GM18861 (cell line): ENCODE data around the gene UCP3.

Experiments
- ATAC-seq: cut with Tn5 transposase; IDR thresholded peaks from one replicate; pipeline ENCODE4 v1.9.1; 2021; ENCODE audit not compliant: unreplicated experiment

The UCP3 gene

DNA sequence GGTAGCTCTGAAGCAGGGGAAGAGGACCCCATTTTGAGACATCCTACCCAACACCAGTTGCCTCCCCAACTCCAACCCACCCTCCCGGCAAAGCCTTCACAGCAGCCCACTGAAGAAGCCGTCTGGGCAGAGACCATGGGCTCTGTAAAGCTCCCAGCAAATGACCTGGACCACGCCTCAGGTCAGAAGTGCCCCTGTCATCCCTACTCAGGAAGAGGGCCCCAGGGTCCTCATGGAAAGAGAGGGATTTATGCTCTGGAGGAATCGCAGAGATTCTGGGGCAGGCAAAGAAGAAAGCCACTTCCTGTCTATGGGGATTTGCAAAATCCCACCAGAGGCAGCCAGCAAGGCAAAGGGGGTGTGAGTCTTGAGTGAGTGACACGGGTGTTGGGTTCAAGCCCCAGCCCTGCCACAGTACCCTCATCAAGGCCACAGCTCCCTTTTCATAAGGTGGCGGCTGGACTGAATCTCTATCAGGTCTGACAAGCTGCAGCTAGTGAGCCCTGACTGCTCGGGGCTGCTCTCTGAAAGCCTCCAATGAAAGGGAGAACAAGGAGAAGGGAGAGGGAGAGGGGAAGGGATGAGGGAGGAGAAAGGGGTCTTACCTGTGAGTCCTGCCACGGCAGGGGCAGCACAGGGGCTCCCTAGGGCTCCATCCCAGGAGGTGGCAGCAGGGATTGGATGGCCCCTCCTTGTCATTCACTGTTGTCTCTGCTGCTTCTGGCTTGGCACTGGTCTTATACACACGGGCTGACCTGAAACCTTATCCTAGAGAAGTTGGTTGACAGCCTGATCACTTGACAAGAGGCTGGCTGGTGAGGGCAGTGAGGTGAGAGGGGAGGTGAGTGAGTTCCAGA lies at the start of gene UCP3:
TSS of gene UCP3 (minus strand) at position 713 of the 857 bp plus-strand sequence. CDS start 2,043 bp downstream, outside the sequence.
- ATAC-seq: no peak

DNA sequence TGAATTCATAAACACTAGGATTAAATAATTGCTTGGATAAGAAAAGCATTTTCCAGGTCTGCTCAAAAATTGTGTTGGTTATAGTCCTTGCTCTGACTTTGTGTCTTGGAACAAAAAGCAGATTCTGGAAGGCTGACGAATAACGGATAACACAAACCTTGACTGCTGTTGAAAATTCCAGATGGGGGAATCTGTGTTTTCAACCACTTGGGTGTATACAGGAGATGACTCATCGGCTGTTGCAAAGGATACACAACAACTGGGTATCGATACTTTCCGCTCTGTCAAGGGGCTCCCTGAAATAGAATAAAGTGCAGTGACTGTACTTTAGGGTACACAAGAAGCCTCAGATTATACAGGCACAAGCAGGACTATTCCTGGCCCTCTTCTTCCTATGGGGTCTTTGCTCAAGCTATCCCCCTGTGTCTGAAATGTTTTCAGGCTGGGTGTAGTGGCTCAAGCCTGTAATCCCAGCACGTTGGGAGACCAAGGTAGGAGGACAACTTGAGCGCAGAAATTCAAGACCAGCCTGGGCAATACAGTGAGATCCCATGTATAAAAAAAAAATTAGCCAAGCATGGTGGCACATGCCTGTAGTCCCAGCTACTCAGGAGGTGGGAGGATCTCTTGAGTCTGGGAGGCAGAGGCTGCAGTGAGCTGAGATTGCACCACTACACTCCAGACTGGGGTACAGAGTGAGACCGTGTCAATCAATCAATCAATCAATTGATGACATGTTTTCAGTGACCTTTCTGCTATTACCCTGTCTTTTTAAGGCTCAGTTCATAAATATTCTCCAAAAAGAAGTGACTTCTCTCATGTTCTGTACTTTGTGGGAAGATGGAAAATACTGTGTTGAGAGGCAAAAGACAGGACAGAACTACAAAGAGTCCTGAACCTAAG lies 48.6 kb upstream of the UCP3 start:
- ATAC-seq: no peak

GRCh38 chr11:74055938-74056337 lies 47.1 kb upstream of the UCP3 start:
- ATAC-seq: no peak

DNA sequence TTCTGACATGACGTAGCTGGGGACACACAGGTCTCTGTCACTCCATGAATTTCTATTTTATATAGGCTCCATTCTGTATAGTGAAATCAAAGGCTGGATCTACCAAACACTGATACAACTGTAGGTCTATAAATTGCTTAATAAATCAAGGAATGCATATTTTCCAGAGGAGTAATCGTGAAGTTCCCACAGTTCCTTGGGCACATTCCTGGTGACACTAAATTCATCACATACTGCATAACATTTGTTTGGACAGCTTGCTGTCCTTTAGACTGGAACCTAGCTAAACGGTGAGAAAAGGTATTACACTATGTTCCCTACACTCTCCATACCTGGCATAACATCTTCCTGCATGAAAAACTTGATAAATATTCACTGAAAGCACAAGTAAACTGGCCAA lies 41.6 kb upstream of the UCP3 start:
- no peak for ATAC-seq

GRCh38 chr11:74048993-74049392 lies 40.1 kb upstream of the UCP3 start:
- ATAC-seq: no peak

DNA sequence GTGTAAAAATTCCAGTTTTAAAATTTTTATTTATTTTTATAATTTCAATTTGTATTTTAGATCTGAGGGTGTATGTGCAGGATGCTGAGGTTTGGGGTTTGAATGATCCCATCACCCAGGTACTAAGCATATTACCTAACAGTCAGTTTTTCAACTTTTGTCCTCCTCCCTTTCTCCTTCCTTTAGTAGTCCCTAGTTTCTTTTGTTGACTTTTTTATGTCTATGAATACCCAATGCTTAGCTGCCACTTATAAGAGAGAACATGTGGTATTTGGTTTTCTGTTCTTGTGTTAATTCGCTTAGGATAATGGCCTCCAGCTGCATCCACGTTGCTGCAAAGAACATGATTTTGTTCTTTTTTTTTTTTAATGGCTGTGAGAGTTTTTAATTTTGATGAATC lies 35.7 kb upstream of the UCP3 start:
- ATAC-seq: no peak

- ATAC-seq: no peak
Observed at GRCh38 chr11:74043450-74043849, 34.6 kb upstream of the UCP3 start.

DNA sequence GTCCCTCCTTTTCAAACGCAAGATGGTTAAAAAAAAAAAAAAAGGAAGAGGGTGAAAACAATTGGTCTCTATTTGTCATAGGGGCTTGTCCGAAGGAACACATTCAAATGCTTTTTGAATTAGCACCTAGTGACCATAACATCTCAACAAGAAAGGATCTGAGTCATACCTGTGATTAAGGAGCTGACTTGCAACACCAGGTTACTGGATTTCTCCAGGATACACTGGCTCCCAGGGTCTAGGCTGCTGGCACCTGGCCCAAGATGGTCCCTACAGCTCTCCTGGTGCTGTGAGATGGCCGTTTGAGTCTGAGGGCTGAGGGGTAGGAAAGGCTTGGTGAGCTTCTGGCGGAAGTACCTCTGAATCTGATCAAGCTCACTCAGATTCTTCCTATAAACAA lies 28.4 kb upstream of the UCP3 start:
- ATAC-seq: no peak

DNA sequence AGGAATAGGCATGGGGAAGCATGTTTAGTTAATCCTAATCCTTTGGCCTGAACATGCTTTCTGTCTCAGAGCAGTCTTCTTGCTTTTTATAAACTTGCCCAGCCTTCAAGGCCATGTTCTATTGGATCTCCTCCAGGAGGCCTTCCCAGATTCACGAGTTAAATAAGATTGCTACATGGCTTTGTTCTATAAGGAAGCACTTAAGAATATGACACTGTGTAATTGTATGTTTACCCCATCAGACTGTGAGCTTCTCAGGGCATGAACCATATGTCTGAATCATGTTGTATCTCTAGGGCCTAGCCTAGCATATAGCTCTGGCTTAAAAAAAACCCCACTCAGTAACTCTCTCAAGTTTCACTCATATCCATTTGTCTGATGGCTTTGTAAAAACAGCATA lies 26.4 kb upstream of the UCP3 start:
- no peak for ATAC-seq

DNA sequence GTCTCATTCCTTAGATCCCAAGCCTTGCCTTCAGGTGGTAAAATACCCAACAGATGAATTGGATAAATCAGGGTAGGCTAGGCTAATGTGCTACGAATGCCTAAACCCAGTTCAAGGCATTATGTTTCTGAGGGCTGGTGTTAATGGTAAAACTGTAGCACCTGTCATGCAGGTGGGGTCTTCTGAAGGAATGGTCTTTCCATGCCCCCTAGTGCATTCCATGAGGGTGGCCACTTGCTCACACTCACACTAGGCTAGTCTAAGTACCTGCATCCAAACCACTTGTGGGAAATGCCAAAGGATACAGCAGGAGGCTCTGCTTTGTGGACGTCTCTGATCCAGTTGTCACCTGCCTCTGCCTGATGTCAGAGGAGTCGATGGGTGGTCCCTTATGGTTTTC lies 24.2 kb upstream of the UCP3 start:
- no peak for ATAC-seq

DNA sequence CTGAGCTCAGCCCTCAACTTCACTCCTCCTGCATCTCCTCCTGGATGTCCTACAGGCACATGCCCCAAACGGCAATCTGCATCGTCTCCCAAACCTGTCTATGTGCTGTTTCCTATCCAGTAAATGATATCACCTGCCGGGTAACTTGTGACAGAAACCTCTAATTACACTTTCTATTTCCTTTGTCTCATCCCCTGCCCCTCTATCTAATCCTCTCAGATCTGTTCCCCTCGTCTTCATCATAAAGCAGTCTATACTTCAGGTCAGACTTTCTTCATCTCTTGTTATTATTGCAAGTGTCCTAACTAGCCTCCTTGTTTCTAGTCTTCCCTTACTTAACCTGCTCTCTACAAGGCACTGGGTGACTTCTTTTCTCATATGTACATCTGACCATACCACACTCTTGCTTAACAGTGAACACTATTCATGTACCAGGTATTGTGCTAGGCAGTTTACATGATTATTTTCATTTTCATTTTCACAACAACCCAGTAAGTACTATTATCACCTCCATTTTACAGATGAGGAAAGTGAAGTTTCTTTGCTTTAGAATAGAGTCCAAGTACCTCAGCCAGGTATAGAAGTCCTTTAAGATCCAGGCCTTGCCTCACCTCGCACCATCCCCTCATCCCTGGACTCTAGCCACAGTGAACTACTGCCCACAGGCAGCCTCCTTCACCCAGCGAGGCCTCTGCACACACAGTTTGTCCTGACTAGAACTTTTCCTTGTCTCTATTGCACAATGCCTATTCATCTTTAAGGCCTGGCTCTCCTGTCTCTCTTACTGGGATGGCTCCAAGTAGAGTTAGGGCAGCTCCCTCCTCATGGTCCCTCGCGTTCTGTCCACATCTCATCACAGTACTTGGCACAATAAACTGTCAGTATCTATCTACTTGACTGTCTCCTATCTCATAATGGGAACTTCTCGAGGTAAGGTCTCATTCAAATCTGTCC lies 22.1 kb upstream of the UCP3 start:
- ATAC-seq: no peak

DNA sequence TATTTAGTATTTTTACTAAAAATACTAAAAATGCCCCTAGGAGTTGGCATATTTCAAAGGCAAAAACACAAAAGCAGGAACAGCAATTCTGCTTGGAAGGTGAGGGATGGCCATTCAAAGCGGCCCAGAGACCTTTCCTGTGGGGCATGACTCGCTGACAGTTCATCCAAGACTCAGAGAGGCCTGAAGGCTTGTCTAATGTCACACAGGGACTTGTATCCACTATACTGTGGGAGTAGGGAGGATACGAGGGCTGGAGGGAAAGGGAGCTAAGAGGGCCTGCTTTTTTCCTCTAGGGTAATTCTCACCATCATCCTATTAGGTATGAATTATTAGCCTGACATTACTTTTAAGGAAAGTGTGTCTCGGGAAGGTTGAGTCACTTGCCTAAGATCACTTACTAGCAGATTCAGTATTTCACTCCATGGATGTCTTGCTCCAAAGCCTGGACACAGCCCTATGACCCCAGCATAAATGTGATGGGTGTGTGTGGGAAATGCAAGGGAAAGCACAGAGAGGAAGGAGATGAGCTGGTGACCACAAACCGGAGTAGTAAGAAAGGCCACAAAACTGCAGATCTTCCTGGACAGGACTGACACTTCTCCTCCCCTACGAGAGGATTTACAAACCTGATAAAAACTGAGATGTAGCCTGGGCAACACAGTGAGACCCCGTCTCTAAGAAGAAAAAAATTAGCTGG lies 16.7 kb upstream of the UCP3 start:
- ATAC-seq: no peak

- no peak for ATAC-seq
Observed at GRCh38 chr11:74024261-74025029, 15.6 kb upstream of the UCP3 start.

DNA sequence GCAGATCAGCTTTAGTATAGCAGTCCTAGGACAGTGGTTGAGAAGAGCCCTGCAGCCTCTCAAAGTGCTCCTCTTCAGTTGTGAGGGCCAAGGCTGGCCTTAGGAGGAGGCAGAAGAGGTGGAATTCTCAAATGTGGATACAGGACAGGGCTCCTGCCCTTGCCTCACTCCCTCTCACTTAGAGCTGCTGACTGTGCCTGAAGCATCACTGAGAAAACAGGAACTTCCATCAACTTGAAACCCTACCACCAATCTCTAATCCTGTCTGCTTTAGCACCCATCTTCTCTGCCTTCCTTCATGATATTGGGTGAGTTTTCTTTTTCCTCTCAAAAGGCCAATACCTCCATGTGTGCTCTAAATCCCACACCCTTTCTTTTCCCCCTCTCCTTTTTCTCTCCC lies 14.4 kb upstream of the UCP3 start:
- no peak for ATAC-seq

GRCh38 chr11:74022546-74022945 lies 13.7 kb upstream of the UCP3 start:
- ATAC-seq: no peak

- ATAC-seq: no peak
Observed at GRCh38 chr11:74021998-74022397, 13.1 kb upstream of the UCP3 start.

DNA sequence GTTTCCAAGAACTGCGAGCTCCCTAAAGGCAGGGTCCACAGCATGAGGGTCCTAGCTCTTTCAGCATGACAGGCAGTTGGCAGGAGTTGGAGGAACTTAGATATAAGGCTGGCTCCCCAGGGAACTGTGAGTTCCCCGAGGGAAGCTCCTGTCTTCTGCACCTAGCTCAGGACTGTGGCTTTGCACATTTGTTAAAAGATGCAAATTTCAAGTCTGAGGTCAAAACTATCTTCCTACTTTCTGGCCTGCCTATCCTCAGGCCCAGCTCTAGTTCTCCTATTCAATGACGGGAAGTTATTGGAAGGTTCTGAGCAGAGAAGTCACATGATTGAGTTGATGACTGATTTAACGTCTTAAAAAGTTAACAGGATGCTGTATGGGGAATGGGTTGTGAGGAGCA lies 11.7 kb upstream of the UCP3 start:
- peak; percentile 79 for ATAC-seq

DNA sequence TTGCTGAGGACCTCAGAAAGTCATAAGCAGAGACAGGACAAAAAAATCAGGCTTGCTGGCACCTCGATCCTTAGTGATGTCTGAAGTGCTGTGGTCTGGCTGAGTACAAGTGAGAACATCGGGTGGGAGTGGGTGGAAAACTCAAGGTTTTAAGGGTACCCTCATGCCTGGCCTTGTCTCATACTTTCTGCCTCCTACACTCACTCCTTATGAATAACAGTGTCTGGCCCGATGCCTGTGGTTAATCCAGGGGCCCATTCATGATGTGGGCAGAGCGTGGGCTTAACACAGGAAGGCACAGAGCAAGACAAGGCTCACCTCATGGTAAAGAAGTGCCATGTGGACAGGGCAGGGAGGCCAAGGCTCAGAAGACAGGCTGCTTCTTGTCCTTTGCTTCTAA lies 11.0 kb upstream of the UCP3 start:
- no peak for ATAC-seq

GRCh38 chr11:74019104-74019738 lies 10.3 kb upstream of the UCP3 start:
- ATAC-seq: no peak
